Measurements from ENCODE around the gene RNF44. TPM values are rescaled to one million over a fixed set of nuclear protein-coding genes. Genes with fewer than 3 reads are reported as not detected.

RNF44 gene
- total and polyA plus RNA-seq, 2 donors (not counting 3 experiments of a cell fraction or from before 2014, with no cell fraction given), result 19.8 to 50.2 TPM

GRCh38 chr5:176534640-176535039 is 2.6 kb downstream of the RNF44 start:
- H3K27me3 ChIP-seq (ENCODE audit: control insufficient read depth in 2 of 2, insufficient read depth in 2 of 2, low read length in 2 of 2), result no peaks in the 10 kb centered on the region
- no peaks in the 10 kb centered on the region for H3K9me3 ChIP-seq (replicated peaks; ENCODE audit: control insufficient read depth, insufficient read depth, low read length)
- H3K79me2 ChIP-seq (ENCODE audit: control insufficient read depth, insufficient read depth, low read length), result peaks cover 33% of the 10 kb centered on the region
- no peak overlapping the region for H3K4me3 ChIP-seq (replicated peaks in 1 of 3; ENCODE audit: insufficient read depth in 1 of 3, low read depth in 1 of 3, low read length in 3 of 3)
- H3K36me3 ChIP-seq (ENCODE audit: control insufficient read depth in 2 of 2, extremely low read depth in 1 of 2, insufficient read depth in 2 of 2, low read length in 2 of 2), result peaks cover 3 to 18% of the 10 kb centered on the region in 2 experiments
- BruUV-seq (replicated peaks), result no TSS peak
- CTCF ChIA-PET, result interaction anchor here (1.2 to 5.0 kb wide), 4 partner anchors 9 to 118 kb away, joined by 3 to 27 read pairs (median 10); partner anchors contain the start of genes CLTB and FAF2
- POLR2A ChIA-PET, result no interaction called here
- intact Hi-C loops (cut with micrococcal nuclease) (loop anchor here (10.0 kb wide), 2 partner anchors 460 to 960 kb away; partner anchors contain the start of gene PDLIM7), dilution Hi-C loops (cut with MboI; ENCODE audit: extremely low pct_ligation_motif_present, low sequenced_read_pairs) (no loop called here)
- DNase-seq (ENCODE audit: low read depth, low spot score) (no peak), FAIRE-seq (no peak)
- H3K4me2 ChIP-seq (ENCODE audit: insufficient read depth, low read length), result no peak overlapping the region
- TF ChIP-seq CTCF (IDR thresholded peaks at IDR 0.05; ENCODE audit: extremely low read depth in 1 of 2, insufficient read depth in 1 of 2, low read depth in 1 of 2, low read length in 2 of 2) (no peak), EZH2 (IDR thresholded peaks at IDR 0.05; ENCODE audit: borderline replicate concordance, low read depth, low read length, severe bottlenecking) (no peak), MAX (IDR thresholded peaks at IDR 0.05; ENCODE audit: insufficient read depth, insufficient read length) (no peak), POLR2AphosphoS5 (IDR thresholded peaks at IDR 0.05; ENCODE audit: insufficient read depth, low read depth, low read length) (no peak), JUN (IDR thresholded peaks at IDR 0.05; ENCODE audit: borderline replicate concordance, insufficient read depth, insufficient read length, low read depth) (no peak), MYC (IDR thresholded peaks at IDR 0.05; ENCODE audit: low read depth, low read length) (no peak), FOS (IDR thresholded peaks at IDR 0.05; ENCODE audit: borderline replicate concordance, insufficient read depth, low read length) (no peak), GATA2 (IDR thresholded peaks at IDR 0.05; ENCODE audit: insufficient read depth, insufficient read length, low read depth, low read length) (no peak), POLR2A (IDR thresholded peaks at IDR 0.05; ENCODE audit: low read depth, low read length) (no peak)
- H3K9me1 ChIP-seq (replicated peaks; ENCODE audit: control insufficient read depth, extremely low read depth, insufficient read depth, low read length), result no peaks in the 10 kb centered on the region
- no peak overlapping the region for H3K9ac ChIP-seq (replicated peaks; ENCODE audit: extremely low read depth, insufficient read depth, low read length)
- H3K4me1 ChIP-seq (ENCODE audit: control insufficient read depth, extremely low read depth, insufficient read depth, low read length), result peaks cover 40% of the 10 kb centered on the region
- H4K20me1 ChIP-seq (replicated peaks; ENCODE audit: control insufficient read depth, extremely low read depth, insufficient read depth, low read length), result no peaks in the 10 kb centered on the region
- no peak overlapping the region for H2AFZ ChIP-seq (ENCODE audit: low read depth, low read length)
- no peak overlapping the region for H3K27ac ChIP-seq (ENCODE audit: insufficient read depth, low read depth, low read length)
